GM18502 (cell line): ENCODE measurements around the gene FRMD6.
"Not testable (repeated sequence)": the region's sequence is repeated elsewhere in the genome, so short reads cannot be mapped to it uniquely, and the experiment has no call there.

ENCODE experiments used
- ATAC-seq: cut with Tn5 transposase; IDR thresholded peaks from one replicate; pipeline ENCODE4 v1.9.1; 2021; ENCODE audit warnings: mild to moderate bottlenecking; ENCODE audit not compliant: unreplicated experiment, poor library complexity

Gene FRMD6

GRCh38 chr14:51759950-51760349 lies 108.2 kb downstream of the FRMD6 start:
- ATAC-seq, result no peak

GRCh38 chr14:51765726-51766125 lies 114.0 kb downstream of the FRMD6 start:
- ATAC-seq, result not testable (repeated sequence)

- ATAC-seq, result not testable (repeated sequence)
Measured at GRCh38 chr14:51766586-51766985, 114.9 kb downstream of the FRMD6 start.

- not testable (repeated sequence) for ATAC-seq
Measured at GRCh38 chr14:51769261-51769660, 117.6 kb downstream of the FRMD6 start.

GRCh38 chr14:51774209-51774608 lies 122.5 kb downstream of the FRMD6 start:
- no peak for ATAC-seq

GRCh38 chr14:51776102-51776894 lies 124.6 kb downstream of the FRMD6 start:
- no peak for ATAC-seq

- ATAC-seq, result no peak
Measured at GRCh38 chr14:51780006-51780692, 128.4 kb downstream of the FRMD6 start.
